Thymus (tissue), 11 donors: ENCODE data around the gene LUC7L. TPM values are rescaled to one million over a fixed set of nuclear protein-coding genes. Genes with fewer than 3 reads are reported as not detected.
A peak's percentile ranks its signal among the peaks of the same experiment; 100 is the strongest.
"Not testable (repeated sequence)": the region's sequence is repeated elsewhere in the genome, so short reads cannot be mapped to it uniquely, and the experiment has no call there.

Source experiments
- DNase-seq, 9 donors: peaks; one replicate each; pipeline ENCODE4 v3.0.0-alpha.2; 2013; ENCODE audit warnings: low spot score in 9 of 9, low read depth in 6 of 9, missing footprints in 1 of 9
- H3K27ac ChIP-seq, 2 donors: one replicate each; pipeline ENCODE4 v1.5.1; 2013; ENCODE audit warnings: control low read depth in 1 of 2, low read depth in 1 of 2, low read length in 1 of 2, mild to moderate bottlenecking in 1 of 2, moderate library complexity in 1 of 2
- H3K27me3 ChIP-seq, 2 donors: one replicate each; pipeline ENCODE4 v1.5.1; 2013; ENCODE audit warnings: low read length in 1 of 2; ENCODE audit not compliant: control insufficient read depth in 2 of 2, insufficient read depth in 1 of 2
- H3K36me3 ChIP-seq, 2 donors: one replicate each; pipeline ENCODE4 v1.5.1; 2013; ENCODE audit warnings: low read length in 1 of 2, mild to moderate bottlenecking in 1 of 2, moderate library complexity in 1 of 2; ENCODE audit not compliant: control insufficient read depth in 2 of 2, insufficient read depth in 2 of 2
- H3K4me1 ChIP-seq, 2 donors: one replicate each; pipeline ENCODE4 v1.5.1; 2013; ENCODE audit warnings: low read length in 2 of 2; ENCODE audit not compliant: control insufficient read depth in 2 of 2, insufficient read depth in 2 of 2
- H3K4me3 ChIP-seq, 2 donors: one replicate each; pipeline ENCODE4 v1.5.1; 2013; ENCODE audit warnings: low read length in 2 of 2, control low read depth in 1 of 2, mild to moderate bottlenecking in 1 of 2
- H3K9me3 ChIP-seq, 2 donors: one replicate each; pipeline ENCODE4 v1.5.1; 2013; ENCODE audit warnings: low read length in 1 of 2, mild to moderate bottlenecking in 1 of 2; ENCODE audit not compliant: control insufficient read depth in 2 of 2, insufficient read depth in 1 of 2
- WGBS: extraction: QIAGEN DNeasy Blood & Tissue Kit; methylation state at CpG from one replicate; pipeline ENCODE4 v1.1.7; 2013; 5-methylcytosine and 5-hydroxymethylcytosine counted together
- polyA plus RNA-seq: library from polyadenylated mRNA; stranded (reverse); fragments of 200-250 nt; gene quantifications from one replicate; pipeline ENCODE4 v1.2.3, GENCODE V29; 2013
- total RNA-seq: library from RNA; stranded (reverse); fragments of 120-200 nt; gene quantifications from one replicate; pipeline ENCODE4 v1.2.4, GENCODE V29; 2013
- donor health status: healthy.

The LUC7L gene
- total and polyA plus RNA-seq, 2 donors, result 64.7 to 458 TPM

- H3K36me3 ChIP-seq, result no peaks in the 10 kb centered on the region
- peaks cover 0 to 8% of the 10 kb centered on the region in 2 donors for H3K4me1 ChIP-seq
- DNase-seq, result no peak
- H3K4me3 ChIP-seq, result no peak overlapping the region
- no peak overlapping the region for H3K27ac ChIP-seq
- H3K9me3 ChIP-seq, result peaks cover 1 to 17% of the 10 kb centered on the region in 2 donors
- WGBS, result 18% methylated on average over 11 of the region's 11 CpGs
- peaks cover 54 to 76% of the 10 kb centered on the region in 2 donors for H3K27me3 ChIP-seq
Observed at GRCh38 chr16:167122-167690, 62.0 kb downstream of the LUC7L start.

GRCh38 chr16:166375-167121, 62.7 kb downstream of the LUC7L start:
- Histone ChIP-seq H3K27ac (no peak overlapping the region), H3K4me3 (no peak overlapping the region), H3K27me3 (peaks cover 51 to 78% of the 10 kb centered on the region in 2 donors), H3K36me3 (no peaks in the 10 kb centered on the region), H3K4me1 (peaks cover 0 to 8% of the 10 kb centered on the region in 2 donors), H3K9me3 (peaks cover 1 to 17% of the 10 kb centered on the region in 2 donors)
- DNase-seq, result no peak
- WGBS, result 7% methylated on average over 45 of the region's 45 CpGs

GRCh38 chr16:165539-166374, 63.5 kb downstream of the LUC7L start, which contains the start of gene HBM:
HBM (plus strand) TSS chr16:165978; CDS start chr16:165998, 20 bp downstream.
- DNase-seq, result no peak
- 5% methylated on average over 75 of the region's 75 CpGs for WGBS
- Histone ChIP-seq H3K4me1 (peaks cover 0 to 8% of the 10 kb centered on the region in 2 donors), H3K9me3 (peaks cover 1 to 17% of the 10 kb centered on the region in 2 donors), H3K36me3 (no peaks in the 10 kb centered on the region), H3K4me3 (peak within 1 kb of the TSS in 1 of 2 donors; percentile 18), H3K27me3 (peaks cover 50 to 78% of the 10 kb centered on the region in 2 donors), H3K27ac (peak within 1 kb of the TSS in 1 of 2 donors; percentile 11)

- peak overlapping the region in 1 of 2 donors; percentile 18 for H3K4me3 ChIP-seq
- peaks cover 1 to 17% of the 10 kb centered on the region in 2 donors for H3K9me3 ChIP-seq
- no peak for DNase-seq
- 5% methylated on average over 51 of the region's 77 CpGs for WGBS
- peak overlapping the region in 1 of 2 donors; percentile 11 for H3K27ac ChIP-seq
- H3K36me3 ChIP-seq, result no peaks in the 10 kb centered on the region
- peaks cover 45 to 75% of the 10 kb centered on the region in 2 donors for H3K27me3 ChIP-seq
- H3K4me1 ChIP-seq, result peaks cover 0 to 8% of the 10 kb centered on the region in 2 donors
Observed at GRCh38 chr16:164827-165538, 64.3 kb downstream of the LUC7L start.

GRCh38 chr16:164134-164823, 65.0 kb downstream of the LUC7L start:
- Histone ChIP-seq H3K27me3 (peaks cover 44 to 75% of the 10 kb centered on the region in 2 donors), H3K9me3 (peaks cover 1 to 17% of the 10 kb centered on the region in 2 donors)
- WGBS, result 2% methylated on average over 18 of the region's 80 CpGs
- H3K27ac ChIP-seq, DNase-seq, H3K4me1 ChIP-seq, H3K36me3 ChIP-seq, H3K4me3 ChIP-seq: not testable (repeated sequence)

- 71% methylated on average over 2 of the region's 3 CpGs for WGBS
- DNase-seq, H3K27ac ChIP-seq, H3K4me1 ChIP-seq, H3K36me3 ChIP-seq, H3K4me3 ChIP-seq: not testable (repeated sequence)
- H3K9me3 ChIP-seq, result peaks cover 1 to 17% of the 10 kb centered on the region in 2 donors
- H3K27me3 ChIP-seq, result peaks cover 40 to 72% of the 10 kb centered on the region in 2 donors
Observed at GRCh38 chr16:163696-164095, 65.6 kb downstream of the LUC7L start.

- not testable (repeated sequence) for H3K27ac ChIP-seq, H3K4me3 ChIP-seq, DNase-seq, H3K36me3 ChIP-seq, H3K4me1 ChIP-seq
- WGBS, result 95% methylated on average over 10 of the region's 10 CpGs
- H3K9me3 ChIP-seq, result peaks cover 1 to 17% of the 10 kb centered on the region in 2 donors
- H3K27me3 ChIP-seq, result peaks cover 41 to 72% of the 10 kb centered on the region in 2 donors
Observed at GRCh38 chr16:163139-163538, 66.1 kb downstream of the LUC7L start.
